Raji (cell line): ENCODE data around the gene MYO9B.

Experiments
- POLR2A ChIP-seq: IDR thresholded peaks from 2 replicates; pipeline ENCODE4 v1.6.1; 2011; ENCODE audit warnings: low read depth, low read length, control low read depth; ENCODE audit not compliant: insufficient read depth

The MYO9B gene

GRCh38 chr19:17075035-17075863, at the start of gene MYO9B, which contains the start of gene HAUS8:
TSS of gene MYO9B (plus strand) at chr19:17075777. CDS start at chr19:17101718, 25,941 bp downstream.
TSS of gene HAUS8 (minus strand) at chr19:17075452. CDS start at chr19:17075422, 30 bp downstream.
- TF ChIP-seq POLR2A, result peak; percentile 88

- TF ChIP-seq POLR2A, result no peak
These were observed 49.5 kb upstream of the MYO9B start for GRCh38 chr19:17025991-17026658.

- no peak for TF ChIP-seq POLR2A
These were observed 48.7 kb upstream of the MYO9B start, which contains the start of gene CPAMD8 for GRCh38 chr19:17026706-17027534. TSS of gene CPAMD8 (minus strand) at chr19:17026810. CDS start at chr19:17026642, 168 bp downstream.

- TF ChIP-seq POLR2A, result no peak
These were observed 48.0 kb upstream of the MYO9B start for GRCh38 chr19:17027535-17027975.

- no peak for TF ChIP-seq POLR2A
These were observed 43.8 kb upstream of the MYO9B start for GRCh38 chr19:17031741-17032140.

GRCh38 chr19:17035842-17036424, 39.6 kb upstream of the MYO9B start:
- TF ChIP-seq POLR2A, result no peak

GRCh38 chr19:17036640-17037039, 38.9 kb upstream of the MYO9B start:
- no peak for TF ChIP-seq POLR2A

GRCh38 chr19:17037184-17037583, 38.4 kb upstream of the MYO9B start:
- no peak for TF ChIP-seq POLR2A

- TF ChIP-seq POLR2A, result no peak
These were observed 37.5 kb upstream of the MYO9B start for GRCh38 chr19:17037966-17038500.

- TF ChIP-seq POLR2A, result no peak
These were observed 33.6 kb upstream of the MYO9B start for GRCh38 chr19:17041976-17042375.

GRCh38 chr19:17043744-17044143, 31.8 kb upstream of the MYO9B start:
- no peak for TF ChIP-seq POLR2A

GRCh38 chr19:17045907-17046502, 29.6 kb upstream of the MYO9B start:
- TF ChIP-seq POLR2A, result no peak

- no peak for TF ChIP-seq POLR2A
These were observed 26.6 kb upstream of the MYO9B start for GRCh38 chr19:17048885-17049453.
